GM20000 (cell line): ENCODE measurements around the gene PARVB.

ENCODE experiments used
- DNase-seq: peaks from one replicate; pipeline ENCODE4 v3.0.0; 2012; ENCODE audit warnings: low spot score
- TF ChIP-seq, protein P1 (sequence below): IDR thresholded peaks from 2 replicates; pipeline ENCODE4 v1.5.1; 2012; ENCODE audit warnings: mild to moderate bottlenecking, control low read depth; ENCODE audit errors: extremely low read depth, missing control alignments

The PARVB gene

DNA sequence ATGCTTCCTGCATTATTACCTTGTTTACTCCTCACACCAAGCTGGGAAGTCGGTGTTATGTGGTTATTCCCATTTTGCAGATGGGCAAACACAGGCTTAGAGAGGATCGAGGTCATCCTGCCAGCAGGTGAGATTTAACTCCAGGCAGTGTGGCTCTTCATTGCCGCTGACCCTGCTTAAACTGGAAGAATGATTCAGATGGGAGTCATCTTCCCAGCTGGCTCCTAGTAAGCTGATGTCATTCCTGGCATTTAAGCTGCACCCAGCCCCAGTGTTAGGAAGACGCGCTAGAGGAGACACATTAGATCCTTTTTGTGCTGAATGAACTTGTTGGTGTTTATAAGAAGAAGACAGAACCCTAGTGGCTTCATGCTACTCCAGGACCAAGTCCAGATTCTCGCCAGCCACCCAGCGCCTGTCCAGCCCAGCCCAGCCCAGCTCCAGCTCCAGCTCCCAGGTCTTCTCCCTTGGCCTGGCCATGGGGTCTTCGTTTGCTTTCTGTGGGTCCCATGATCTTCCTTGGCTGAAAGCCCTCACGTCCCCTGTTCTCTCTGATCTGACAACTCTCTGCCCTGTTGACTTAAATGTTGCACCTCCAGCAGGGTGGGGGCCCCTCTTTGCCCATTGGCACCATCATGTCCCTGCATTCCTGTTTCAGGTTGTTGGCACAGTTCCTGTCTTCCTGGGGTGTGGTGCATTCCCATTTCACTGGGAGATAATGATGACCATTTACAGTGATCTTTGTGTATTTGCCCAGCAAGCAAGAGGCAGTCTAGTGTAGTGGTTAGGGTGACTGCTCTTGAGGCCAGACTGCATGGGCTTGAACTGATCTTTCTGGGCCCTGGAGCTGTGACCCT, 13.6 kb downstream of the PARVB start:
- TF ChIP-seq, protein P1, sequence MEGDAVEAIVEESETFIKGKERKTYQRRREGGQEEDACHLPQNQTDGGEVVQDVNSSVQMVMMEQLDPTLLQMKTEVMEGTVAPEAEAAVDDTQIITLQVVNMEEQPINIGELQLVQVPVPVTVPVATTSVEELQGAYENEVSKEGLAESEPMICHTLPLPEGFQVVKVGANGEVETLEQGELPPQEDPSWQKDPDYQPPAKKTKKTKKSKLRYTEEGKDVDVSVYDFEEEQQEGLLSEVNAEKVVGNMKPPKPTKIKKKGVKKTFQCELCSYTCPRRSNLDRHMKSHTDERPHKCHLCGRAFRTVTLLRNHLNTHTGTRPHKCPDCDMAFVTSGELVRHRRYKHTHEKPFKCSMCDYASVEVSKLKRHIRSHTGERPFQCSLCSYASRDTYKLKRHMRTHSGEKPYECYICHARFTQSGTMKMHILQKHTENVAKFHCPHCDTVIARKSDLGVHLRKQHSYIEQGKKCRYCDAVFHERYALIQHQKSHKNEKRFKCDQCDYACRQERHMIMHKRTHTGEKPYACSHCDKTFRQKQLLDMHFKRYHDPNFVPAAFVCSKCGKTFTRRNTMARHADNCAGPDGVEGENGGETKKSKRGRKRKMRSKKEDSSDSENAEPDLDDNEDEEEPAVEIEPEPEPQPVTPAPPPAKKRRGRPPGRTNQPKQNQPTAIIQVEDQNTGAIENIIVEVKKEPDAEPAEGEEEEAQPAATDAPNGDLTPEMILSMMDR: no peak
- DNase-seq: no peak

- TF ChIP-seq, protein P1: no peak
- no peak for DNase-seq
These were observed 15.6 kb downstream of the PARVB start for GRCh38 chr22:44039566-44040171.

DNA sequence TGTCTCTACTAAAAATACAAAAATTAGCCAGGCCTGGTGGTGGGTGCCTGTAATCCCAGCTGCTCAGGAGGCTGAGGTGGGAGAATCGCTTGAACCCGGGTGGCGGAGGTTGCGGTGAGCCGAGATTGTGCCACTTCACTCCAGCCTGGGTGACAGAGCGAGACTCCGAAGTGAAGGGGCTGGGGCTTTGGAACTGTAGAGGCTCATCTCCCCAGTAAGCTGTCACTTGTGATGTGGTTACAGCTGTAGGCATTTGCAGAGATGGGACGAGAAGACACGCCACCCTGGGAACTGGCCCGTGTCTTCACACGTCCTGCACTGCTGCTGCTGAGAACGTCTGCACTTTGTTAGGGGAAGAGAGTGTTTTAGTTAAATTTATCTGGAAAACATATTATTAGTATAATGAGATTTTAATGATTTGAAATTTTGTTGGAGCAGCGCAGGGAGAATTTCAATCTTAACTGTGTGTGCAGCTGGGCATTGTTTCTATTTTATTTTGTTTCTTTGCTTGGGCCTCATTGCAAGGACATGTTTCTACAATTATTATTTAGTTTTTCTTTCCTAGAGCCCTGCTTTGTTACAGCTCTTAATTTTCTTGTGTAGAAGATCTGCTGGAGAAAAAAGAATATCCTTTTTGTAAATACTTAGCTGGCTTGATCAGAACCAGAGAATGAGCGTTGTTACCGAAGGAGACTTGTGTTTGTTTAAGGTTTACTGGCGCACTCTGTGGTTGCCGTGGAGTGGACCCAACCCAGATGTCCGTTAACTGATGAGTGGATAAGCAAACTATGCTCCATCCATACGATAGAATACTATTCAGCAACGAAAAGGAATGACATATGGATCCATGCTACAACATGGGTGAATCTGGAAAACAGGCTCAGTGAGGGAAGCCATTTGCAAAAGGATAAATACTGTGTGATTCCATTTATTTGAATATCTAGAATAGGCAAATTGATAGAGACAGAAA, 18.4 kb downstream of the PARVB start:
- TF ChIP-seq, protein P1: no peak

DNA sequence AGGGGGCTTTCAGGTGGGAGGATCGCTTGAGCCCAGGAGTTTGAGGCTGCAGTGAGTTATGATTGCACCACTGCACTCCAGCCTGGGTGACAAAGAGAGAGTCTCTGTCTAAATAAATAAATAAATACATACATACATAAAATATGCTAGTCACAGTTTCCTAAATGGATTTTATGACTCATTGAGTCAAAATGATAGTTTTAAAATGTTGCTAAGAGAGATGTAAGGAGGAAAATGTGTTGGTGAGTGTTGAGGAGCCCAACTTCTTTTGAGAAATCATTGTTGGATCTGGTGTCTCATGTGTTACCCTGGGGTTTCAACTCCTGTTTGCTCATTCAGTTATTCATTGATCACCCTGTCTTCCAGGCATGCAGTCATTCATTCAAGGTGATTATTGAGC, 21.0 kb downstream of the PARVB start:
- TF ChIP-seq, protein P1: no peak
- DNase-seq: no peak

More for the DNA sequence above, 18.4 kb downstream of the PARVB start:
- peak; percentile 69 for DNase-seq

DNA sequence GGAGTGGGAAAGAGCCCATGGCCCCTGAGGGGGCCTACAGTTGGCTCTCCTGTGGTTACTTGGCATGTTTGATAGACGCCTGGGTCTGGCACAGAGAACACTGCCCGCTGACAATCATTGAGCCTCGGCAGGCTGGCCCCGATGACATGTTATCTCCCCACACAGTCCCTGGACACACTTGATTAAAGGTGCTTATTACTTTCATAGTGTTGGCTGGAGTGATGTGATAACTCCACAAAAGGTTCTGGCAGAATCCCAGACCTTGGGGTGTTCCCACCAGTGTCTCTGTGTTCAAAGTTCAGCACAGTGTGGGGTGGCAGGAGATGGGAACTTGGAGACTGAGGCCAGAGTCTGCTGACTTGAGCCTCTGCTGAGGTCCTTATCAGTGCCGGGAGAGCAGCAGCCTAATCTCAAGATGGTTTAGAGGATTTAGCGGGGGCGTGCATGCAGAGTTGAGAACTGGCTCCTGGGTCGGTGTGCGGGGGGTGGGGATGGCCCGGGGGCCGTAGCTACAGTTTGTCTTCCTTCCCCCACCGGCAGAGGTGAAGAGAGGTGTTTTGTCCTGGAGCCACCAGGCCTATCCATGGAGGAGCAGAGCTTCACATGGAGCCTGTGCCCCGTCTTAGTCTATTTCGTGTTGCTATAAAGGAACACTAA, 22.5 kb downstream of the PARVB start:
- TF ChIP-seq, protein P1: no peak
- DNase-seq: no peak

DNA sequence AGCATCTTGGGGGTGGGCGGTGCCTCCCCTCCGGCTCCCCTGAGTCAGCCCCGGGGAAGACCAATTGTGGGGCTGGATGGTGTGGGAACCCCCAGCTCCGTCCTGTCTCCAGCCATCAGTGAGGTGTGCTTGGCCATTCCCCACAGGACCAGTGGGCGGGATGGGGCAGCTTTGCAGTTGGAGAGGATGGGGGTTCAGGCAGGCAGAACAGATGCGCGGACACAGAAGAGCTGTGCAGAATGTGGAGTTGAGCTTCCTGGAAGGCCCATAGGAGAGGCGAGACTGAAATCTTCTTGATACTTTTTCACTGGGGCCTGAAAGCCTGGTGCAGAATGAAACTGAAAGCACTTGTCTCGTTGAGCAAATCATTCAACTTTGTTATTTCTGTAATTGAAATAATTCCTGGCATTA, 23.8 kb downstream of the PARVB start:
- peak; percentile 63 for DNase-seq
- TF ChIP-seq, protein P1: no peak
